HG02943 (cell line): ENCODE data around the gene MGAT4B.

Experiments used
- ATAC-seq: cut with Tn5 transposase; IDR thresholded peaks from one replicate; pipeline ENCODE4 v1.9.1; 2021; ENCODE audit warnings: mild to moderate bottlenecking, low read depth, moderate library complexity; ENCODE audit not compliant: unreplicated experiment

Gene MGAT4B

DNA sequence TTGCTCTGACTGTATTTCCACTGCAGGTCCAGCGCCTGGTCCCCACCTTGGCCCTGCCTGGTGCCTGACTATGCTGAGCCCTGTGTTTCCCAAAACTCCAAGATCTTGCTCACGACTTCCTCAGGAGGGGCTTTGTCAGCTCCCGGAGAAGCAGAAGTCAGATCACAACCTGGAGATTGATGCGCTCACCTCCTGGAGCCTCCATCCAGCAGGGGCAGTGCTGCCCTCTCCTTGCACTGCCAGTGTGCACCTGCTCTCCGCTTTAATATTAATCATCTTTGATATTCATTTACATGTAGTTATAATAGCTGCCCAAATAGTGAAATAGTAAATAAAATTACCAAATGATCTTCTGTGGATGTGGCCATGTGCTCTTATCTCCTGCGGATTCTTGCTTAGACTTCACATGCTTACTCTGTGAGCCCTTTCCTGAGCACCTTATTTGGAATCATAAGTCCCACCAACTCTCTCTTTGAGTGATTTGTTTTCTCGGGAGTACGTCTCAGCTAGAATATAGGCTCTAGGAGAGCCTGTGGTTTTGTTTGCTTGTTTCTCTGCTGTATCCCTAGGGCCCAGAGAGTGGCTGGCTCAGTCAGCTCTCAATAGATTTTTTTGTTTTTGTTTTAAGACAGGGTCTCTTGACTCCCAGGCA, 56.7 kb downstream of the MGAT4B start:
- ATAC-seq, result no peak

DNA sequence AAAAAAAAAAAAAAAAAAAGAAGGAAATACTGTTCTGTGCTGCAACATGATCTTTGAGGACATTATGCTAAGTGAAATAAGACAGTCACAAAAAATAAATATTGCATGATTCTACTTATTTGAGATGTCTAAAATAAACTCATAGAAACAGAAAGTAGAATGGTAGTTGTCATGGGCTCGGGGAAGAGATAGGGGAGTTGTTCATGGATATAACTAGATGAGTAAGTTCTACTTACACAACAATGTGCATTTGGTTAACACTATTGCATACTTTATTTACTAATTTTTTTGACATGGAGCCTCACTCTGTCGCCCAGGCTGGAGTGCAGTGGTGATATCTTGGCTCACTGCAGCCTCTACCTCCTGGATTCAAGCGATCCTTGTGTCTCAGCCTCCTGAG, 58.9 kb downstream of the MGAT4B start:
- ATAC-seq, result no peak
